ENCODE data around the gene CYREN. TPM values are rescaled to one million over a fixed set of nuclear protein-coding genes. Genes with fewer than 3 reads are reported as not detected.

The CYREN gene
- total and polyA plus RNA-seq, 9 of the 15 experiments (the other 6 are each of a cell fraction or from before 2014, with no cell fraction given): 13.9 to 108 (median 88.8) TPM

GRCh38 chr7:135170274-135170997, at the start of gene CYREN (continued):
- 0 out of 2 replicates have a peak, but pooled peaks have one; percentile 73 for TF ChIP-seq ZNF224 (CRISPR knock-in tag; IDR thresholded peaks at IDR 0.05)
- TF ChIP-seq, protein P1, sequence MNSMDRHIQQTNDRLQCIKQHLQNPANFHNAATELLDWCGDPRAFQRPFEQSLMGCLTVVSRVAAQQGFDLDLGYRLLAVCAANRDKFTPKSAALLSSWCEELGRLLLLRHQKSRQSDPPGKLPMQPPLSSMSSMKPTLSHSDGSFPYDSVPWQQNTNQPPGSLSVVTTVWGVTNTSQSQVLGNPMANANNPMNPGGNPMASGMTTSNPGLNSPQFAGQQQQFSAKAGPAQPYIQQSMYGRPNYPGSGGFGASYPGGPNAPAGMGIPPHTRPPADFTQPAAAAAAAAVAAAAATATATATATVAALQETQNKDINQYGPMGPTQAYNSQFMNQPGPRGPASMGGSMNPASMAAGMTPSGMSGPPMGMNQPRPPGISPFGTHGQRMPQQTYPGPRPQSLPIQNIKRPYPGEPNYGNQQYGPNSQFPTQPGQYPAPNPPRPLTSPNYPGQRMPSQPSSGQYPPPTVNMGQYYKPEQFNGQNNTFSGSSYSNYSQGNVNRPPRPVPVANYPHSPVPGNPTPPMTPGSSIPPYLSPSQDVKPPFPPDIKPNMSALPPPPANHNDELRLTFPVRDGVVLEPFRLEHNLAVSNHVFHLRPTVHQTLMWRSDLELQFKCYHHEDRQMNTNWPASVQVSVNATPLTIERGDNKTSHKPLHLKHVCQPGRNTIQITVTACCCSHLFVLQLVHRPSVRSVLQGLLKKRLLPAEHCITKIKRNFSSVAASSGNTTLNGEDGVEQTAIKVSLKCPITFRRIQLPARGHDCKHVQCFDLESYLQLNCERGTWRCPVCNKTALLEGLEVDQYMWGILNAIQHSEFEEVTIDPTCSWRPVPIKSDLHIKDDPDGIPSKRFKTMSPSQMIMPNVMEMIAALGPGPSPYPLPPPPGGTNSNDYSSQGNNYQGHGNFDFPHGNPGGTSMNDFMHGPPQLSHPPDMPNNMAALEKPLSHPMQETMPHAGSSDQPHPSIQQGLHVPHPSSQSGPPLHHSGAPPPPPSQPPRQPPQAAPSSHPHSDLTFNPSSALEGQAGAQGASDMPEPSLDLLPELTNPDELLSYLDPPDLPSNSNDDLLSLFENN (IDR thresholded peaks at IDR 0.05; ENCODE audit: low read depth in 2 of 2, low read length in 2 of 2): peak in 1 of 2 experiments; percentile 35; a peak in 1 of 4 replicates
- peak; percentile 97 for TF ChIP-seq FIP1L1 (IDR thresholded peaks at IDR 0.05; ENCODE audit: low read depth, low read length, poor library complexity, severe bottlenecking)
- no peak for TF ChIP-seq TFAM (CRISPR knock-in tag; conservative IDR thresholded peaks at IDR 0.05)
- no peak for TF ChIP-seq MAFF (IDR thresholded peaks at IDR 0.05; ENCODE audit: low read length)
- peak; percentile 81 for TF ChIP-seq SAP30 (IDR thresholded peaks at IDR 0.05; ENCODE audit: borderline replicate concordance, insufficient read depth, low read depth, low read length, poor library complexity, severe bottlenecking)
- TF ChIP-seq NFXL1 (CRISPR knock-in tag; IDR thresholded peaks at IDR 0.05): no peak
- peak; percentile 90 for TF ChIP-seq PHF21A (IDR thresholded peaks at IDR 0.05; ENCODE audit: borderline replicate concordance, low read depth)
- TF ChIP-seq GATA2 (CRISPR knock-in tag; IDR thresholded peaks at IDR 0.05): no peak
- 0 out of 2 replicates have a peak, but pooled peaks have one; percentile 5 for TF ChIP-seq HEY1 (CRISPR knock-in tag; IDR thresholded peaks at IDR 0.05; ENCODE audit: borderline replicate concordance)
- TF ChIP-seq, protein P2, sequence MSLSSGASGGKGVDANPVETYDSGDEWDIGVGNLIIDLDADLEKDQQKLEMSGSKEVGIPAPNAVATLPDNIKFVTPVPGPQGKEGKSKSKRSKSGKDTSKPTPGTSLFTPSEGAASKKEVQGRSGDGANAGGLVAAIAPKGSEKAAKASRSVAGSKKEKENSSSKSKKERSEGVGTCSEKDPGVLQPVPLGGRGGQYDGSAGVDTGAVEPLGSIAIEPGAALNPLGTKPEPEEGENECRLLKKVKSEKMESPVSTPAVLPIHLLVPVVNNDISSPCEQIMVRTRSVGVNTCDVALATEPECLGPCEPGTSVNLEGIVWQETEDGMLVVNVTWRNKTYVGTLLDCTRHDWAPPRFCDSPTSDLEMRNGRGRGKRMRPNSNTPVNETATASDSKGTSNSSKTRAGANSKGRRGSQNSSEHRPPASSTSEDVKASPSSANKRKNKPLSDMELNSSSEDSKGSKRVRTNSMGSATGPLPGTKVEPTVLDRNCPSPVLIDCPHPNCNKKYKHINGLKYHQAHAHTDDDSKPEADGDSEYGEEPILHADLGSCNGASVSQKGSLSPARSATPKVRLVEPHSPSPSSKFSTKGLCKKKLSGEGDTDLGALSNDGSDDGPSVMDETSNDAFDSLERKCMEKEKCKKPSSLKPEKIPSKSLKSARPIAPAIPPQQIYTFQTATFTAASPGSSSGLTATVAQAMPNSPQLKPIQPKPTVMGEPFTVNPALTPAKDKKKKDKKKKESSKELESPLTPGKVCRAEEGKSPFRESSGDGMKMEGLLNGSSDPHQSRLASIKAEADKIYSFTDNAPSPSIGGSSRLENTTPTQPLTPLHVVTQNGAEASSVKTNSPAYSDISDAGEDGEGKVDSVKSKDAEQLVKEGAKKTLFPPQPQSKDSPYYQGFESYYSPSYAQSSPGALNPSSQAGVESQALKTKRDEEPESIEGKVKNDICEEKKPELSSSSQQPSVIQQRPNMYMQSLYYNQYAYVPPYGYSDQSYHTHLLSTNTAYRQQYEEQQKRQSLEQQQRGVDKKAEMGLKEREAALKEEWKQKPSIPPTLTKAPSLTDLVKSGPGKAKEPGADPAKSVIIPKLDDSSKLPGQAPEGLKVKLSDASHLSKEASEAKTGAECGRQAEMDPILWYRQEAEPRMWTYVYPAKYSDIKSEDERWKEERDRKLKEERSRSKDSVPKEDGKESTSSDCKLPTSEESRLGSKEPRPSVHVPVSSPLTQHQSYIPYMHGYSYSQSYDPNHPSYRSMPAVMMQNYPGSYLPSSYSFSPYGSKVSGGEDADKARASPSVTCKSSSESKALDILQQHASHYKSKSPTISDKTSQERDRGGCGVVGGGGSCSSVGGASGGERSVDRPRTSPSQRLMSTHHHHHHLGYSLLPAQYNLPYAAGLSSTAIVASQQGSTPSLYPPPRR (CRISPR knock-in tag; IDR thresholded peaks at IDR 0.05; ENCODE audit: borderline replicate concordance): no peak
- peak; percentile 94 for TF ChIP-seq EP400 (IDR thresholded peaks at IDR 0.05)
- peak; percentile 28 for TF ChIP-seq ZNF24 (IDR thresholded peaks at IDR 0.05)
- TF ChIP-seq JUN (IDR thresholded peaks at IDR 0.05; ENCODE audit: borderline replicate concordance, low read depth, low read length): peak; percentile 30; the same call in 1 of the 2 replicates
- peak; percentile 96; the same call in 1 of the 2 replicates for TF ChIP-seq JUN (CRISPR knock-in tag; IDR thresholded peaks at IDR 0.05; ENCODE audit: borderline replicate concordance)
- TF ChIP-seq CBFA2T3 (IDR thresholded peaks at IDR 0.05): no peak
